Endothelial cell of umbilical vein (primary cell): Measurements from ENCODE around the gene NCK2. TPM values are rescaled to one million over a fixed set of nuclear protein-coding genes. Genes with fewer than 3 reads are reported as not detected.

Source experiments
- BruUV-seq: library from RNA; stranded (reverse); fragments of 400-500 nt; replicated peaks from 2 replicates; lab custom pipeline; 2021; lab: Mats Ljungman, UMichigan
- CTCF ChIA-PET: fragments of 300-600, 350-600 bp; sonication (Branson Sonifier 250); formaldehyde crosslinking; loops from one replicate; lab custom pipeline; 2021; ENCODE audit warnings: antibody characterized with exemption, inconsistent platforms; lab: Charles Lee
- POLR2A ChIA-PET: fragments of 300-600, 350-600 bp; sonication (Branson Sonifier 250); formaldehyde crosslinking; loops from one replicate; lab custom pipeline; 2021; ENCODE audit warnings: antibody characterized with exemption, inconsistent platforms; lab: Charles Lee
- DNase-seq: peaks from one replicate; pipeline ENCODE4 v3.0.0-alpha.2; 2011; ENCODE audit warnings: low read depth, low spot score
- FAIRE-seq: peaks from 2 replicates; lab custom pipeline; 2011; peaks lifted over from hg19 to GRCh38; lab: Jason Lieb, UNC
- H2AFZ ChIP-seq: 2 replicates; pipeline ENCODE4 v1.6.0; 2012; ENCODE audit warnings: low read depth, low read length, control low read depth, inconsistent platforms
- H3K27ac ChIP-seq: 2 replicates; pipeline ENCODE4 v1.5.1; 2011; ENCODE audit warnings: low read depth, mild to moderate bottlenecking, control low read depth, low read length, moderate library complexity; ENCODE audit not compliant: insufficient read depth
- H3K27me3 ChIP-seq, 2 experiments: 2 replicates each; pipeline versions ENCODE4 v1.6.0 to v1.6.1; 2011; ENCODE audit warnings: low read length in 2 of 2, mixed read lengths in 1 of 2; ENCODE audit not compliant: control insufficient read depth in 2 of 2, insufficient read depth in 2 of 2
- H3K36me3 ChIP-seq, 2 experiments: 2 replicates in 1 of 2; 3 replicates in 1 of 2; pipeline ENCODE4 v1.5.1; 2011; ENCODE audit warnings: low read length in 2 of 2, mild to moderate bottlenecking in 1 of 2, moderate library complexity in 1 of 2; ENCODE audit not compliant: control insufficient read depth in 2 of 2, insufficient read depth in 2 of 2; ENCODE audit errors: extremely low read depth in 1 of 2
- H3K4me1 ChIP-seq: 3 replicates; pipeline ENCODE4 v1.5.1; 2011; ENCODE audit warnings: mild to moderate bottlenecking, low read length; ENCODE audit not compliant: control insufficient read depth, insufficient read depth; ENCODE audit errors: extremely low read depth
- H3K4me2 ChIP-seq: 2 replicates; pipeline ENCODE4 v1.6.1; 2011; ENCODE audit warnings: low read length, control low read depth, mixed read lengths; ENCODE audit not compliant: insufficient read depth
- H3K4me3 ChIP-seq, 3 experiments: fragments of 200-600 bp in 1 of 3; sonication (generic), shearing (Covaris generic) in 1 of 3; replicated peaks in 1 of 3; 2 replicates each; pipeline ENCODE4 v1.5.1; 2011 to 2016; ENCODE audit warnings: control low read depth in 3 of 3, low read length in 3 of 3, mild to moderate bottlenecking in 2 of 3, inconsistent platforms in 1 of 3, low read depth in 1 of 3, moderate library complexity in 1 of 3; ENCODE audit not compliant: insufficient read depth in 1 of 3
- H3K79me2 ChIP-seq: 2 replicates; pipeline ENCODE4 v1.6.0; 2012; ENCODE audit warnings: low read length, inconsistent platforms; ENCODE audit not compliant: control insufficient read depth, insufficient read depth
- H3K9ac ChIP-seq: replicated peaks from 2 replicates; pipeline ENCODE3; 2011; ENCODE audit warnings: low read length, control low read depth; ENCODE audit not compliant: insufficient read depth; ENCODE audit errors: extremely low read depth
- H3K9me1 ChIP-seq: replicated peaks from 3 replicates; pipeline ENCODE4 v1.6.0; 2011; ENCODE audit warnings: mild to moderate bottlenecking, low read length; ENCODE audit not compliant: control insufficient read depth, insufficient read depth; ENCODE audit errors: extremely low read depth
- H3K9me3 ChIP-seq: replicated peaks from 2 replicates; pipeline ENCODE4 v1.5.1; 2012; ENCODE audit warnings: low read length, inconsistent platforms; ENCODE audit not compliant: control insufficient read depth, insufficient read depth
- H4K20me1 ChIP-seq: replicated peaks from 2 replicates; pipeline ENCODE3; 2011; ENCODE audit warnings: mild to moderate bottlenecking, low read length; ENCODE audit not compliant: control insufficient read depth, insufficient read depth; ENCODE audit errors: extremely low read depth
- EZH2 ChIP-seq: IDR thresholded peaks from 2 replicates; pipeline ENCODE4 v1.6.1; 2012; ENCODE audit warnings: borderline replicate concordance, low read depth, mild to moderate bottlenecking, moderate library complexity, low read length, inconsistent platforms; ENCODE audit not compliant: severe bottlenecking
- FOS ChIP-seq: IDR thresholded peaks from 2 replicates; pipeline ENCODE4 v1.6.1; 2011; ENCODE audit warnings: mild to moderate bottlenecking, low read length, moderate library complexity, borderline replicate concordance; ENCODE audit not compliant: insufficient read depth
- GATA2 ChIP-seq: IDR thresholded peaks from 2 replicates; pipeline ENCODE4 v1.7.0; 2011; ENCODE audit warnings: low read depth, mild to moderate bottlenecking, moderate library complexity, mixed read lengths, low read length; ENCODE audit not compliant: insufficient read length, insufficient read depth
- JUN ChIP-seq: IDR thresholded peaks from 2 replicates; pipeline ENCODE4 v1.6.1; 2011; ENCODE audit warnings: borderline replicate concordance, low read depth; ENCODE audit not compliant: insufficient read length, insufficient read depth
- MYC ChIP-seq: IDR thresholded peaks from one replicate; pipeline ENCODE4 v1.6.1; 2011; ENCODE audit warnings: mild to moderate bottlenecking, low read depth, low read length
- POLR2A ChIP-seq: IDR thresholded peaks from 2 replicates; pipeline ENCODE4 v1.6.1; 2012; ENCODE audit warnings: low read depth, mild to moderate bottlenecking, control low read depth, low read length
- POLR2AphosphoS5 ChIP-seq: IDR thresholded peaks from 2 replicates; pipeline ENCODE4 v1.6.1; 2012; ENCODE audit warnings: low read depth, mild to moderate bottlenecking, control low read depth, low read length, moderate library complexity; ENCODE audit not compliant: insufficient read depth
- dilution Hi-C: fragments of 300-500 bp; cut with MboI; formaldehyde crosslinking; loops from one replicate; pipeline ENCODE4 v1.15.0; 2019; ENCODE audit warnings: low sequenced_read_pairs; ENCODE audit not compliant: extremely low pct_ligation_motif_present
- intact Hi-C: fragments of 100-400 bp; cut with micrococcal nuclease; formaldehyde crosslinking; loops from one replicate; pipeline ENCODE4 v1.10.0; 2022
- polyA plus RNA-seq, 4 experiments: library from polyadenylated mRNA; depleted of rRNA in 3 of 4; stranded (reverse) in 3 of 4; unstranded in 1 of 4; fragments of >200 nt; gene quantifications; 2 replicates each; pipeline versions ENCODE4 v1.2.1 to v1.2.3, GENCODE V29; 2011 to 2012; ENCODE audit warnings: missing spikeins in 1 of 4
- total RNA-seq: library from RNA; stranded (reverse); gene quantifications from 2 replicates; pipeline ENCODE4 v1.2.3, GENCODE V29; 2021
- TF ChIP-seq, protein P1 (sequence below): IDR thresholded peaks from 2 replicates; pipeline ENCODE4 v1.6.1; 2011; ENCODE audit not compliant: insufficient read depth, insufficient read length
- TF ChIP-seq, protein P2 (sequence below), 2 donors: IDR thresholded peaks; 1 replicate in 1 of 2; 2 replicates in 1 of 2; pipeline ENCODE4 v1.5.1; 2011; ENCODE audit warnings: low read length in 2 of 2, mild to moderate bottlenecking in 2 of 2, moderate library complexity in 2 of 2, control low read depth in 1 of 2, inconsistent platforms in 1 of 2, low read depth in 1 of 2; ENCODE audit not compliant: insufficient read depth in 1 of 2; ENCODE audit errors: extremely low read depth in 1 of 2

The NCK2 gene
- total and polyA plus RNA-seq, 2 donors (not counting 3 experiments of a cell fraction or from before 2014, with no cell fraction given) = 23.8 to 39.1 TPM

DNA sequence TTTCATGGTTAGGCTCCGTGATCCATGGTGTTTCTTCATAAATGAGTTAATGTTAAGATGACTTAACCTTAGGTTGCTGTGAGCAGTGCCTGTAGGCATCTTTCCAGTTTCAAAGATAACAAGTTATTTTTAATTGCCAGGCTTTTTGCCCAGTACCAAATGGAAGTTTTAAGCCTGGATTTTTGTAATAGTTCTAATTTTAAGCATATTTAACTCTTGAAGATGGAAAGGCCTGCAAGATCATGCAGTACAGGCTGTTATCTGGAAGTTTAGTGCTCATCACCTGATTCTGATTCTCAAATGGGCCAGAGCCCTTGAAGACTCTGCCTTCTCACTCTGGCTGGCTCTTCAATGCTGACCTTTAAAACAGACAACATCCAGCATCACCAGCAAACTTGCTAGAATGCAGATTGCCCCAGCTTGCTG, 141.3 kb downstream of the NCK2 start:
- FAIRE-seq (no peak), DNase-seq (no peak)
- CTCF ChIA-PET = no interaction called here
- Histone ChIP-seq H3K4me3 (no peak overlapping the region), H3K9me1 (no peaks in the 10 kb centered on the region), H3K27me3 (no peaks in the 10 kb centered on the region), H3K4me1 (no peaks in the 10 kb centered on the region), H3K79me2 (peaks cover 8% of the 10 kb centered on the region), H2AFZ (no peak overlapping the region), H3K27ac (no peak overlapping the region), H3K9me3 (no peaks in the 10 kb centered on the region), H3K9ac (no peak overlapping the region), H3K4me2 (no peak overlapping the region), H4K20me1 (peaks cover 10% of the 10 kb centered on the region), H3K36me3 (peaks cover 0 to 8% of the 10 kb centered on the region in 2 experiments)
- dilution Hi-C loops (no loop called here), intact Hi-C loops (loop anchor here (10.0 kb wide), 1 partner anchor 141 kb away; the partner anchor contains the start of gene NCK2)
- POLR2A ChIA-PET = no interaction called here
- TF ChIP-seq, protein P1, sequence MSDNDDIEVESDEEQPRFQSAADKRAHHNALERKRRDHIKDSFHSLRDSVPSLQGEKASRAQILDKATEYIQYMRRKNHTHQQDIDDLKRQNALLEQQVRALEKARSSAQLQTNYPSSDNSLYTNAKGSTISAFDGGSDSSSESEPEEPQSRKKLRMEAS = no peak
- TF ChIP-seq JUN (no peak), FOS (no peak), POLR2AphosphoS5 (no peak), EZH2 (no peak), POLR2A (no peak), GATA2 (no peak), MYC (no peak)
- TF ChIP-seq, protein P2, sequence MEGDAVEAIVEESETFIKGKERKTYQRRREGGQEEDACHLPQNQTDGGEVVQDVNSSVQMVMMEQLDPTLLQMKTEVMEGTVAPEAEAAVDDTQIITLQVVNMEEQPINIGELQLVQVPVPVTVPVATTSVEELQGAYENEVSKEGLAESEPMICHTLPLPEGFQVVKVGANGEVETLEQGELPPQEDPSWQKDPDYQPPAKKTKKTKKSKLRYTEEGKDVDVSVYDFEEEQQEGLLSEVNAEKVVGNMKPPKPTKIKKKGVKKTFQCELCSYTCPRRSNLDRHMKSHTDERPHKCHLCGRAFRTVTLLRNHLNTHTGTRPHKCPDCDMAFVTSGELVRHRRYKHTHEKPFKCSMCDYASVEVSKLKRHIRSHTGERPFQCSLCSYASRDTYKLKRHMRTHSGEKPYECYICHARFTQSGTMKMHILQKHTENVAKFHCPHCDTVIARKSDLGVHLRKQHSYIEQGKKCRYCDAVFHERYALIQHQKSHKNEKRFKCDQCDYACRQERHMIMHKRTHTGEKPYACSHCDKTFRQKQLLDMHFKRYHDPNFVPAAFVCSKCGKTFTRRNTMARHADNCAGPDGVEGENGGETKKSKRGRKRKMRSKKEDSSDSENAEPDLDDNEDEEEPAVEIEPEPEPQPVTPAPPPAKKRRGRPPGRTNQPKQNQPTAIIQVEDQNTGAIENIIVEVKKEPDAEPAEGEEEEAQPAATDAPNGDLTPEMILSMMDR (IDR thresholded peaks at IDR 0.05; ENCODE audit: extremely low read depth in 1 of 2, insufficient read depth in 1 of 2, low read depth in 1 of 2, low read length in 2 of 2) = no peak
- BruUV-seq = no TSS peak
